ENCODE results near the gene SAMD7. TPM values are rescaled to one million over a fixed set of nuclear protein-coding genes. Genes with fewer than 3 reads are reported as not detected.
A peak's percentile ranks its signal among the peaks of the same experiment; 100 is the strongest.

SAMD7 gene
- total and polyA plus RNA-seq, 8 donors, result not detected

DNA sequence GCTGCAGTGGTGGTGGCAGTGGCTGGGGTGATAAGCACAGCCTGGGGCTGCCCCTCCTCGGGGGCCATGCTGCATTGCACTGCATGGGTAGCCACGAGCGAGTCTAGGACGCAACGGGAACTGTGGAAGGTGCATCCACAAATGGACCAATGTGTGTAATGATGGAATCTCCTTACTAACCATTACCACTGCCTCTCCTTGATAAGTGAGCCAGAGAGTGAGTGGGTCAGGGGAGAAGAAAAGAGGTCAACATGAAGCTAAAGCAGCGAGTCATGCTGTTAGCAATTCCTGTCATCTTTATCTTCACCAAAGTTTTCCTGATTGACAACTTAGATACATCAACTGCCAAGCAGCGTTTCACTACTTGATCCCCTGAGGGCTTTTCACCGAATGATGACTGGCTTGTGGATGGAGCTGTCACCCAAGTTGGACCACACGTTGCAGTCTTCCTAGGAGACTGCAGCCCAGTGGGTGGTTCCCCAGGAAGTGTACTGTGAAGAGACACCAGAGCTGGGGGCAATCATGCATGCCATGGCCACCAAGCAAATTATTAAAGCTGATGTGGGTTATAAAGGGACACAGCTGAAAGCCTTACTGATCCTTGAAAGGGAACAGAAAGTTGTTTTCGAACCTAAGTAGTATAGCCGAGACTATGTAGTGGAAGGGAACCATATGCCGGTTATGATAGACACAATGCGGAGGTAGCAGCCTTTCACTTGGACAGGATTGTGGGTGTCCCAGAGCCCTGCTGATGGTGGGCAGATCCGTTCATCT, 20.6 kb downstream of the SAMD7 start:
- no peak overlapping the region for H3K27ac ChIP-seq
- TF ChIP-seq, protein P1, sequence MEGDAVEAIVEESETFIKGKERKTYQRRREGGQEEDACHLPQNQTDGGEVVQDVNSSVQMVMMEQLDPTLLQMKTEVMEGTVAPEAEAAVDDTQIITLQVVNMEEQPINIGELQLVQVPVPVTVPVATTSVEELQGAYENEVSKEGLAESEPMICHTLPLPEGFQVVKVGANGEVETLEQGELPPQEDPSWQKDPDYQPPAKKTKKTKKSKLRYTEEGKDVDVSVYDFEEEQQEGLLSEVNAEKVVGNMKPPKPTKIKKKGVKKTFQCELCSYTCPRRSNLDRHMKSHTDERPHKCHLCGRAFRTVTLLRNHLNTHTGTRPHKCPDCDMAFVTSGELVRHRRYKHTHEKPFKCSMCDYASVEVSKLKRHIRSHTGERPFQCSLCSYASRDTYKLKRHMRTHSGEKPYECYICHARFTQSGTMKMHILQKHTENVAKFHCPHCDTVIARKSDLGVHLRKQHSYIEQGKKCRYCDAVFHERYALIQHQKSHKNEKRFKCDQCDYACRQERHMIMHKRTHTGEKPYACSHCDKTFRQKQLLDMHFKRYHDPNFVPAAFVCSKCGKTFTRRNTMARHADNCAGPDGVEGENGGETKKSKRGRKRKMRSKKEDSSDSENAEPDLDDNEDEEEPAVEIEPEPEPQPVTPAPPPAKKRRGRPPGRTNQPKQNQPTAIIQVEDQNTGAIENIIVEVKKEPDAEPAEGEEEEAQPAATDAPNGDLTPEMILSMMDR (IDR thresholded peaks at IDR 0.05), result no peak
- intact Hi-C loops (cut with DNase I), result no loop called here
- H3K9me3 ChIP-seq, result no peaks in the 10 kb centered on the region
- no peaks in the 10 kb centered on the region for H3K36me3 ChIP-seq
- DNase-seq (no peak), ATAC-seq (no peak), FAIRE-seq (no peak)
- H3K4me3 ChIP-seq, result no peak overlapping the region
- no peaks in the 10 kb centered on the region for H3K4me1 ChIP-seq
- H3K27me3 ChIP-seq, result no peaks in the 10 kb centered on the region
- WGBS, 2 donors, result 71 to 82% methylated on average over 14 of the region's 14 CpGs

DNA sequence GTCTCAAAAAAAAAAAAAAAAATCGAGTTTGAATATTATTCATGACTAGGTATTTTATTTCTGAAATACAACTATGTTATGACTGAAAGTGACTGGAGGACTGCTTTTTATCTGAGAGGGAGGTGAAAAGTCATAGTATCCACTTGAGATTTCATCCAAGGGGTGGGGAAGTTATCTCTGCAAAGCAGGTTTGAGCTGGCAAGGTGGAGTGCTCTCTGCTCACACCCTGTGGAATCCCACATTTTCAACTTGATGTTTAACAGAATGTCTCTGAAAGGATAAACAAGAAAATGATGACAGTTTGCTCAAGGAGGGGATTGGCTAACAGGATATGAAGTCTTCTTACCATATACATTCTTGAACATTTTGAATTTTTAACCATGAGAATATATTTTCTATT, 27.9 kb downstream of the SAMD7 start:
- no peak for FAIRE-seq
- intact Hi-C loops (cut with DNase I), result no loop called here

DNA sequence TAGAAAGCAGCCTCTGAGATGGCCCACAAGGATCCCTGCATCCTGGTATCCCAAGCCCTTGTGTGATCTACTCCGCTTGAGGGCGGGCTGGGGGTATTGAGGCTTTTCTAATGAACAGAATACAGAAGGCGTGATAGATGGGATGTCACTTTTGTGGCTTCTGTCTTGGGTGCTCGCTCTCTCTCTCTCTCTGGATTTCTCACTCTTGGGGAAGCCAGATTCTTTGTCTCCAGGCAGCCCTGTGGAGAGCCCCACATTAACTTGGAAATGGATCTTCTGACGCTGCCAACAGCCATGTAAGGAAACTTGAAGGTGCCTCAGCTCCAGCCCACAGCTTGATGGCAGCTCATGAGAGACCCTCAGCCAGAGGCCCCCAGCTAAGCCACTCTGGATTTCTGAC, 28.4 kb downstream of the SAMD7 start:
- intact Hi-C loops (cut with DNase I), result no loop called here
- Histone ChIP-seq H3K27ac (no peak overlapping the region), H3K4me3 (no peak overlapping the region), H3K27me3 (no peaks in the 10 kb centered on the region), H3K36me3 (no peaks in the 10 kb centered on the region), H3K4me1 (no peaks in the 10 kb centered on the region), H3K9me3 (no peaks in the 10 kb centered on the region)
- 85 to 87% methylated on average over 5 of the region's 5 CpGs for WGBS, 2 donors
- FAIRE-seq (no peak), DNase-seq (no peak), ATAC-seq (no peak)
- TF ChIP-seq, protein P1 (IDR thresholded peaks at IDR 0.05), result no peak

More for the DNA sequence above, 27.9 kb downstream of the SAMD7 start:
- ATAC-seq, result no peak
- Histone ChIP-seq H3K4me1 (no peaks in the 10 kb centered on the region), H3K9me3 (no peaks in the 10 kb centered on the region), H3K27ac (no peak overlapping the region), H3K27me3 (no peaks in the 10 kb centered on the region), H3K36me3 (no peaks in the 10 kb centered on the region), H3K4me3 (no peak overlapping the region)
- WGBS, 2 donors, result 12 to 50% methylated on average over 1 of the region's 1 CpG
- TF ChIP-seq, protein P1 (IDR thresholded peaks at IDR 0.05), result no peak
- no peak for DNase-seq

DNA sequence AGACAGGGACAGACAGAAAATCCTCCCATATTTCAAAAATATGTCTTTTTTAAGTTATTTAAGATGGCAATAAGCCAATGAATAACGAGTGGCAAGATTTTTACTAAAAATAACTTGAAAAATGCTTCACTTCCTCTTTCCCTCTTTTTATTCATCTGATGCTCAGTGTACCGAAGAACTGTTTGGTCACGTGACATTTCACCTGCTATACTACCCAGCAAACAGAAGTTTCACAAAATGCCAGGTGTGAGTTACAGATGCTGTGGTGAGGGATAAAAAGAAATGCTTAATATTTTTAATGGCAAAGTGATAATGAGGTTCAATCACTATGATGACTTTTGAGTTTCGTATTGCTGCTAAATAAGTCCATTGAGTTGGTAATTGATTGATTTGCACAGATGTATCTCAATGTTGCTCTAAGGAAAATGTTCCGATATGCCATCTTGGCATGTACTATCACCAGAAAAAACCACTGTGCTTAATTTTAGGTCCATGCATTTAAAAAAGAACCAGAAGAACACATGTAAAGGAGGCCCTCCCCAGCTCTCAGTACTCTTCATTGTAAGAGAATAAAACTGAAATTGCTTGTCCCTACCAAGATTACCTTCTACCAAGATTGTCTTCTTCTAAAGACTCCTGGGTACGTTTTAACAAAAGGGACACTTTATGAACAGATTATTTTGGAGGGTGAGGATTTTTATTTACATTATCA, 29.3 kb downstream of the SAMD7 start:
- FAIRE-seq, result no peak
- Histone ChIP-seq H3K36me3 (no peaks in the 10 kb centered on the region), H3K4me3 (no peak overlapping the region), H3K4me1 (no peaks in the 10 kb centered on the region), H3K27me3 (no peaks in the 10 kb centered on the region), H3K9me3 (no peaks in the 10 kb centered on the region), H3K27ac (no peak overlapping the region)
- TF ChIP-seq, protein P1 (IDR thresholded peaks at IDR 0.05), result no peak
- ATAC-seq, result no peak
- intact Hi-C loops (cut with DNase I), result no loop called here
- no peak for DNase-seq
- WGBS, 2 donors, result 41 to 59% methylated on average over 6 of the region's 6 CpGs

DNA sequence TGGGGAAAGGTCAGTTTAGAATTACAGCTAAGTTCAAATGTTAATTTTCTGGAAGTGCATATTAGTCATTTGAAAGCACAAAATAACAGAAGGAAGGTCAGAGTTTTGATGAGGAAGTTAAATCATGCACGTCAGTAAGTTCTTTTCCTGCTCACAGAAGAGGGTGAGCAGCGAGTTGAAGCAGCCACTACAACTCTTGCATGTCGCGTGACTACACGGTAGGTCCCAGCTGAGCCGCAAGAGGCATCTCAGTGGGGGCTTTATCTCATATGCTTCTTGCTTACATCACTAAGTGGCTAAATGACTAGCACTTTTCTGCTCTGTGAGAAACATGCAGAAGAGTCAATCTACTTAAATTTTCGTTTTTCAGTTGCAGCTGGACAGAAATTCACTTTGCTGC, 33.9 kb downstream of the SAMD7 start:
- H3K9me3 ChIP-seq, result no peaks in the 10 kb centered on the region
- WGBS, 2 donors, result 82 to 85% methylated on average over 7 of the region's 7 CpGs
- peak in 2 of 4 donors; percentile 64 to 74 for ATAC-seq
- DNase-seq, result peak in 1 of 6 donors; percentile 23
- no peaks in the 10 kb centered on the region for H3K36me3 ChIP-seq
- H3K4me1 ChIP-seq, result peaks cover 0 to 8% (median 7%) of the 10 kb centered on the region in 3 donors
- TF ChIP-seq, protein P1 (IDR thresholded peaks at IDR 0.05), result no peak
- H3K27ac ChIP-seq, result no peak overlapping the region
- H3K4me3 ChIP-seq, result no peak overlapping the region
- no peak for FAIRE-seq
- H3K27me3 ChIP-seq, result no peaks in the 10 kb centered on the region
- intact Hi-C loops (cut with DNase I), result no loop called here

Data from pancreas (tissue), 10 donors.